Esophagus squamous epithelium (tissue), 5 donors: Measurements from ENCODE around the gene RNASE1. TPM values are rescaled to one million over a fixed set of nuclear protein-coding genes. Genes with fewer than 3 reads are reported as not detected.

Source experiments
- DNase-seq: peaks from one replicate; lab custom pipeline; 2025; lab: John Stamatoyannopoulos, UW
- H3K27ac ChIP-seq, 4 donors: fragments of 200-600 bp; sonication (generic); one replicate each; pipeline ENCODE4 v1.5.1; 2016 to 2019; ENCODE audit warnings: mild to moderate bottlenecking in 1 of 4
- H3K27me3 ChIP-seq, 4 donors: fragments of 200-600 bp; sonication (generic); 1 replicate in 3 of 4; 2 replicates in 1 of 4; pipeline versions ENCODE4 v1.5.1 to v1.6.0; 2017 to 2021; ENCODE audit warnings: antibody characterized with exemption in 1 of 4
- H3K36me3 ChIP-seq, 3 donors: fragments of 200-600 bp; sonication (generic); one replicate each; pipeline ENCODE4 v1.5.1; 2016 to 2019
- H3K4me1 ChIP-seq, 3 donors: fragments of 200-600 bp; sonication (generic); one replicate each; pipeline ENCODE4 v1.5.1; 2017 to 2019
- H3K4me3 ChIP-seq, 4 donors: fragments of 200-600 bp; sonication (generic); 1 replicate in 3 of 4; 2 replicates in 1 of 4; pipeline ENCODE4 v1.5.1; 2016 to 2019; ENCODE audit warnings: mild to moderate bottlenecking in 2 of 4, moderate library complexity in 1 of 4
- H3K9me3 ChIP-seq, 3 donors: fragments of 200-600 bp; sonication (generic); one replicate each; pipeline ENCODE4 v1.5.1; 2016 to 2019
- POLR2A ChIP-seq, 4 donors: fragments of 450-650 bp; IDR thresholded peaks; one replicate each; pipeline ENCODE4 v1.6.1; 2017; ENCODE audit warnings: antibody characterized with exemption in 4 of 4, mild to moderate bottlenecking in 4 of 4, moderate library complexity in 3 of 4
- WGBS, 2 donors: methylation state at CpG; one replicate each; pipeline ENCODE4 v1.1.5; 2018; 5-methylcytosine and 5-hydroxymethylcytosine counted together
- intact Hi-C: fragments of 100-400 bp; cut with DNase I; formaldehyde crosslinking; loops from one replicate; pipeline ENCODE4 v1.15.0; 2022
- total RNA-seq, 4 donors: library from RNA; depleted of rRNA; stranded (reverse); fragments of >200 nt; gene quantifications; one replicate each; pipeline ENCODE4 v1.1.0, GENCODE V29; 2016
- TF ChIP-seq, protein P1 (sequence below), 6 experiments: fragments of 450-650 bp in 4 of 6; fragments of 200-600 bp in 2 of 6; sonication (generic) in 2 of 6; IDR thresholded peaks; one replicate each; pipeline ENCODE4 v1.5.1; 2016 to 2019; ENCODE audit warnings: antibody characterized with exemption in 6 of 6, mild to moderate bottlenecking in 4 of 6, moderate library complexity in 4 of 6
- donor health status: DM: yes; HTN: yes; CAD: no.

RNASE1 gene
- total RNA-seq, 4 donors from 2014 or later, result 12.0 to 297 (median 61.0) TPM

- no peaks in the 10 kb centered on the region for H3K9me3 ChIP-seq
- H3K27me3 ChIP-seq, result no peaks in the 10 kb centered on the region
- DNase-seq, result no peak
- no peak overlapping the region for H3K4me3 ChIP-seq
- WGBS, 2 donors, result 28 to 39% methylated on average over 2 of the region's 2 CpGs
- no peaks in the 10 kb centered on the region for H3K36me3 ChIP-seq
- intact Hi-C loops, result no loop called here
- no peaks in the 10 kb centered on the region for H3K4me1 ChIP-seq
- TF ChIP-seq, protein P1, sequence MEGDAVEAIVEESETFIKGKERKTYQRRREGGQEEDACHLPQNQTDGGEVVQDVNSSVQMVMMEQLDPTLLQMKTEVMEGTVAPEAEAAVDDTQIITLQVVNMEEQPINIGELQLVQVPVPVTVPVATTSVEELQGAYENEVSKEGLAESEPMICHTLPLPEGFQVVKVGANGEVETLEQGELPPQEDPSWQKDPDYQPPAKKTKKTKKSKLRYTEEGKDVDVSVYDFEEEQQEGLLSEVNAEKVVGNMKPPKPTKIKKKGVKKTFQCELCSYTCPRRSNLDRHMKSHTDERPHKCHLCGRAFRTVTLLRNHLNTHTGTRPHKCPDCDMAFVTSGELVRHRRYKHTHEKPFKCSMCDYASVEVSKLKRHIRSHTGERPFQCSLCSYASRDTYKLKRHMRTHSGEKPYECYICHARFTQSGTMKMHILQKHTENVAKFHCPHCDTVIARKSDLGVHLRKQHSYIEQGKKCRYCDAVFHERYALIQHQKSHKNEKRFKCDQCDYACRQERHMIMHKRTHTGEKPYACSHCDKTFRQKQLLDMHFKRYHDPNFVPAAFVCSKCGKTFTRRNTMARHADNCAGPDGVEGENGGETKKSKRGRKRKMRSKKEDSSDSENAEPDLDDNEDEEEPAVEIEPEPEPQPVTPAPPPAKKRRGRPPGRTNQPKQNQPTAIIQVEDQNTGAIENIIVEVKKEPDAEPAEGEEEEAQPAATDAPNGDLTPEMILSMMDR (IDR thresholded peaks at IDR 0.05), result no peak
- TF ChIP-seq POLR2A (IDR thresholded peaks at IDR 0.05), result no peak
- H3K27ac ChIP-seq, result no peak overlapping the region
Observed at GRCh38 chr14:20791597-20791996, 11.0 kb downstream of the RNASE1 start.

GRCh38 chr14:20791187-20791586 lies 11.5 kb downstream of the RNASE1 start:
- no peak for DNase-seq
- Histone ChIP-seq H3K27ac (no peak overlapping the region), H3K4me3 (no peak overlapping the region), H3K36me3 (no peaks in the 10 kb centered on the region), H3K27me3 (no peaks in the 10 kb centered on the region), H3K4me1 (no peaks in the 10 kb centered on the region), H3K9me3 (no peaks in the 10 kb centered on the region)
- TF ChIP-seq, protein P1 (IDR thresholded peaks at IDR 0.05), result no peak
- TF ChIP-seq POLR2A (IDR thresholded peaks at IDR 0.05), result no peak
- intact Hi-C loops, result no loop called here
- WGBS, 2 donors, result 61 to 69% methylated on average over 7 of the region's 7 CpGs

DNA sequence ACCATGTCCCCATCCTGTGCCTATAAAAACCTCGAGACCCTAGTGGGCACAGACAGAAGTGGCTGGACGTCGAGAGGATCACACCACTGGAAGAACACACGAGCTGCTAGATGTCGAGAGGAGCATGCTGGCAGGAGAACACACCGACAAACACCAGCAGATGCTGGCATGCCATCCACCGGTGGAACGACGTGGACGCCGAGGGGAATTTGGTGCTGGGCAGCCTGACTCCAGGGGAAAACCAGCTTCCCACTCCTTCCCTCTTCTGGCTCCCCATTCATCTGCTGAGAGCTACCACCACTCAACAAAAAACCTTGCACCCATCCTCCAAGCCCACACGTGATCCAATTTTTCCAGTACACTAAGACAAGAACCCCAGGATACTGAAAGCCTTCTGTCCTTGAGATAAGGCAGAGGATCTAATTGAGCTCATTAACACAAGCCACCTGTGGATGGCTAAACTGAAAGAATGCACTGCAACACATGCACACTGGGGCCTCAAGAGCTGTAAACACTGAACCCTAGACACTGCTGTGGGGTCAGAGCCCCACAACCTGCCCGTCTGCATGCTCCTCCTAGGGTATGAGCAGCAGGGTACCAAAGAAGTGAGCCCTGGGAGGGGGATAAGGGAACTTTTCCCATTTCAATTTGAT lies 12.1 kb downstream of the RNASE1 start:
- Histone ChIP-seq H3K27me3 (no peaks in the 10 kb centered on the region), H3K36me3 (no peaks in the 10 kb centered on the region), H3K27ac (no peak overlapping the region), H3K4me3 (no peak overlapping the region), H3K4me1 (no peaks in the 10 kb centered on the region), H3K9me3 (no peaks in the 10 kb centered on the region)
- intact Hi-C loops, result no loop called here
- no peak for DNase-seq
- TF ChIP-seq, protein P1 (IDR thresholded peaks at IDR 0.05), result no peak
- TF ChIP-seq POLR2A (IDR thresholded peaks at IDR 0.05), result no peak
- WGBS, 2 donors, result 77 to 84% methylated on average over 9 to 10 of the region's 13 CpGs

DNA sequence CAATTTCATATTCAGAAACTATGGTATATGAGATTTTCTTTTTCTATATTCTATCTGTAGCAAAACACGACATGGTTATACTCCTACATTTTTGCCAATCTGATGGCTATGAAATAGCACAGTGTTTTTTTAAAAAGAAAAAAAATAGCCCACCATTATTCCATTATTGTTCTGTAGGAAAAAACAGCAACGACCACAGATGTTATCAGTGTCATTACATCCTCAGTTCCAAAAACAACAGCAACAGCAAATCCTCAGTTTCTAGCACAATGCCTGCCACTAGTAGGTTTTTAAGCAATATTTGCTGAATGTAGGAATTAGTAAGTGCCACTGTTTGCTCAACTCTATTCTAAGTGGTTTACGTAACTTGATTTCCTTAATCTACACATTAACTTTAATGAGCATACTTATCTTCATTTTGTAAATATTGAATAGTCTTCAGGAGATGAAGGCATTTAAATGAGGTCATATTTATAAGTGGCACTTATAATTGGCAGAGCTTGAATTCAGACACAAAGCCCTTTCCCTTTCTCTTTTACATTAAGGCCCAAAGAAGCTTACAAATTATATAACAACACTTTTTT lies 13.3 kb downstream of the RNASE1 start:
- no peaks in the 10 kb centered on the region for H3K4me1 ChIP-seq
- no peak for TF ChIP-seq POLR2A (IDR thresholded peaks at IDR 0.05)
- TF ChIP-seq, protein P1 (IDR thresholded peaks at IDR 0.05), result no peak
- no peaks in the 10 kb centered on the region for H3K36me3 ChIP-seq
- intact Hi-C loops, result no loop called here
- H3K9me3 ChIP-seq, result no peaks in the 10 kb centered on the region
- DNase-seq, result no peak
- H3K4me3 ChIP-seq, result no peak overlapping the region
- H3K27me3 ChIP-seq, result no peaks in the 10 kb centered on the region
- 52 to 54% methylated on average over 3 of the region's 3 CpGs for whole genome bisulfite sequencing, 2 donors
- H3K27ac ChIP-seq, result no peak overlapping the region

DNA sequence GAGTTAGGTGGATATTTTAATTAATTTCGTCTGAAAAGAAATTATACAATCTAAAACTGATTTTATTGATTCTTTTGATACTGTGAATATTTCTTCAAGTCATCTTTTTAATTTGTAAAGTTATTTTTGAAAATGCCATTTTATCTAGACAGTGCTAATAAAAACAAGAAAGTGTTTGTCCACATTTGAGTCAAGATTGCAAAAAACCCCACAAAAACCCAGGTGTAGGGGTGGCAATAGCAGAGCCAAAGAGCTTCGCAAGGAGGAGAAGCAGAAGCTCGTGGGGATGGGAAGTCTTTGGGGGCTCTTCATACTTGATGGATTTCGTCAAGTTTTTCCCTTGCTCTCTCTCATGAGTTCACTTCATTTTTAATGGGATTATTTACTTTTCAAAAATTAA lies 15.6 kb downstream of the RNASE1 start:
- H3K36me3 ChIP-seq, result no peaks in the 10 kb centered on the region
- H3K27me3 ChIP-seq, result no peaks in the 10 kb centered on the region
- no peaks in the 10 kb centered on the region for H3K4me1 ChIP-seq
- intact Hi-C loops, result no loop called here
- no peak overlapping the region for H3K4me3 ChIP-seq
- no peaks in the 10 kb centered on the region for H3K9me3 ChIP-seq
- 57 to 59% methylated on average over 4 of the region's 4 CpGs for WGBS, 2 donors
- TF ChIP-seq, protein P1 (IDR thresholded peaks at IDR 0.05), result no peak
- no peak for TF ChIP-seq POLR2A (IDR thresholded peaks at IDR 0.05)
- H3K27ac ChIP-seq, result no peak overlapping the region
- DNase-seq, result no peak
